ENCODE measurements around the gene ZCCHC7. TPM values are rescaled to one million over a fixed set of nuclear protein-coding genes. Genes with fewer than 3 reads are reported as not detected.

Gene ZCCHC7
- polyA plus RNA-seq, 2 of the 4 experiments (the other 2 are of a cell fraction), result 15.7 to 30.0 TPM

DNA sequence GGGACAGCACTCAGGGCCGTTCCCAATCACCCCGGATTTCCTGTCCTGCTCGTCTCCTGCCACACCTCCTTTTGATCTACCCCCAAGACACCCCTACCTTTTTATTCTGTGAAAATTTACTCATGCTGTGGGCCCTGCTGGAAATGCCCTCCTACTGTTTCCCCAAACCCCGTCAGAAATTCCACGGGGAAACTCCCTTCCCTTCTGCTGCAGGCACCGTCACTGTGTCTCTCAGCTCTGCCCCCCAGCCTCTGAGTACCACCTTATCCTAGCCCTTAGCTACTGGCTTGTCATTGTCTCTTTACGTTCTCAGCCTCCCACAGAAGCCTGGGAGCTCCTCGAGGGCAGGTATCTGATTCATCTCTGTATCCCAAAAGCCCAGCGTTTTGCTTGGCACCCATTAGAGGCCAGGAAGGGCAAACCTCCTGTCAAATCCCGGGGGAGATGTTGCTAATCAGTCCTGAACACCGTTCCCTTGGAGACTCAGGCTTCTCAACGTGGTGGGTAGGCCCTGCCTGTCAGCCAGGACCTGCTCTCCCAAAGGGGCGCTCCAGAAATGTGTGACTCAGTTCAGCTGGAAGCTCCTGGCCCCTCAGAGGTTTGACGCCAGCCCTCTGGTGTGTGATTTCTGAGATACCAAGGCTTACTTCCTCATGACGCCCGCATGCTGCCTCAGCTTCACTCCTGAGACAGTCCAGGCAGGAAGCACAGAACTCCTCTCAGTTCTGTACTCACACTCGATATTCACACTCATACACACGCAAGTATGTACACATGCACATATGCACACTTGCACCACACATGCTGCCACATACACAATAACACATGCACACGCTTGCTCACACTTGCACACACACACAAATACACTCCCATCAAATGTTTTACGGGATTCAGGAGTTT lies 251.4 kb downstream of the ZCCHC7 start (continued):
- TF ChIP-seq SREBF2 (IDR thresholded peaks at IDR 0.05), result no peak
- no peak for TF ChIP-seq CHD2 (IDR thresholded peaks at IDR 0.05; ENCODE audit: low read length, partially characterized antibody)
- no peak for TF ChIP-seq POLR2A (IDR thresholded peaks at IDR 0.05; ENCODE audit: low read length)
- TF ChIP-seq KDM5A (IDR thresholded peaks at IDR 0.05), result no peak

DNA sequence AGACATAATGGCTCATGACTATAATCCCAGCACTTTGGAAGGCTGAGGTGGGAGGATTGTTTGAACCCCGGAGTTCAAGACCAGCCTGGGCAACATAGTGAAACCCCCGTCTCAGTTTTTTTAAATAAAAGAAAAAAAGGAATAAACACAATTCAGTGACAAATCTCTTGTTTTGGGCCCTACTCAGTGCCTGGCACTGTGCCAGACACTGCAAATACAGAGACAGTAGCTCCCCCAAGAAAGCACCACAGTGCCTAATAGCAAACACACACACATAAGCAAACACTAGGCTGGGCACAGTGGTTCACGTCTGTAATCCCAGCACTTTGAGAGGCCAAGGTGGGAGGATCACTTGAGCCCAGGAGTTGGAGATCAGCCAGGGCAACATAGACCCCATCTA lies 252.5 kb downstream of the ZCCHC7 start:
- Histone ChIP-seq H3K27ac (no peak overlapping the region), H3K4me3 (no peak overlapping the region), H3K4me1 (no peaks in the 10 kb centered on the region), H3K4me2 (no peak overlapping the region), H3K9me3 (no peaks in the 10 kb centered on the region)
- ATAC-seq (no peak), FAIRE-seq (no peak), DNase-seq (ENCODE audit: low read depth in 1 of 2, low spot score in 1 of 2) (no peak)
- TF ChIP-seq JUN (IDR thresholded peaks at IDR 0.05) (no peak), HOXA7 (CRISPR knock-in tag; IDR thresholded peaks at IDR 0.05) (no peak), RAD21 (conservative IDR thresholded peaks at IDR 0.05 in 1 of 2, IDR thresholded peaks at IDR 0.05 in 1 of 2) (no peak), JUNB (IDR thresholded peaks at IDR 0.05) (no peak), ZFP36 (IDR thresholded peaks at IDR 0.05; ENCODE audit: borderline replicate concordance, partially characterized antibody) (no peak), POLR2A (IDR thresholded peaks at IDR 0.05; ENCODE audit: low read length) (no peak), RARB (CRISPR knock-in tag; IDR thresholded peaks at IDR 0.05) (no peak), CHD4 (IDR thresholded peaks at IDR 0.05; ENCODE audit: borderline replicate concordance) (no peak), NFE2L2 (conservative IDR thresholded peaks at IDR 0.05; ENCODE audit: low read length) (no peak), RCOR1 (IDR thresholded peaks at IDR 0.05; ENCODE audit: low read depth, low read length) (no peak), KDM1A (IDR thresholded peaks at IDR 0.05; ENCODE audit: low read depth) (no peak), RFX5 (IDR thresholded peaks at IDR 0.05) (no peak), POLR2AphosphoS2 (conservative IDR thresholded peaks at IDR 0.05; ENCODE audit: low read length) (no peak), SMC3 (IDR thresholded peaks at IDR 0.05) (no peak), ZSCAN20 (CRISPR knock-in tag; IDR thresholded peaks at IDR 0.05) (no peak), MYC (IDR thresholded peaks at IDR 0.05; ENCODE audit: borderline replicate concordance, low read length) (no peak), GATA3 (IDR thresholded peaks at IDR 0.05; ENCODE audit: borderline replicate concordance) (no peak), FOXS1 (CRISPR knock-in tag; IDR thresholded peaks at IDR 0.05) (no peak)
- TF ChIP-seq, protein P1, sequence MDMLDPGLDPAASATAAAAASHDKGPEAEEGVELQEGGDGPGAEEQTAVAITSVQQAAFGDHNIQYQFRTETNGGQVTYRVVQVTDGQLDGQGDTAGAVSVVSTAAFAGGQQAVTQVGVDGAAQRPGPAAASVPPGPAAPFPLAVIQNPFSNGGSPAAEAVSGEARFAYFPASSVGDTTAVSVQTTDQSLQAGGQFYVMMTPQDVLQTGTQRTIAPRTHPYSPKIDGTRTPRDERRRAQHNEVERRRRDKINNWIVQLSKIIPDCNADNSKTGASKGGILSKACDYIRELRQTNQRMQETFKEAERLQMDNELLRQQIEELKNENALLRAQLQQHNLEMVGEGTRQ (IDR thresholded peaks at IDR 0.05), result no peak
- TF ChIP-seq, protein P2, sequence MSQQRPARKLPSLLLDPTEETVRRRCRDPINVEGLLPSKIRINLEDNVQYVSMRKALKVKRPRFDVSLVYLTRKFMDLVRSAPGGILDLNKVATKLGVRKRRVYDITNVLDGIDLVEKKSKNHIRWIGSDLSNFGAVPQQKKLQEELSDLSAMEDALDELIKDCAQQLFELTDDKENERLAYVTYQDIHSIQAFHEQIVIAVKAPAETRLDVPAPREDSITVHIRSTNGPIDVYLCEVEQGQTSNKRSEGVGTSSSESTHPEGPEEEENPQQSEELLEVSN (IDR thresholded peaks at IDR 0.05; ENCODE audit: borderline replicate concordance, low read depth), result no peak
- 73% methylated on average over 3 of the region's 3 CpGs for WGBS (ENCODE audit: missing lambda C conversion rate)
- ChIA-PET CTCF (interaction anchor here (0.8 to 1.7 kb wide), 6 partner anchors 8 to 377 kb away, joined by 3 to 8 read pairs (median 3); no protein-coding TSS in a partner anchor), POLR2A (no interaction called here)

DNA sequence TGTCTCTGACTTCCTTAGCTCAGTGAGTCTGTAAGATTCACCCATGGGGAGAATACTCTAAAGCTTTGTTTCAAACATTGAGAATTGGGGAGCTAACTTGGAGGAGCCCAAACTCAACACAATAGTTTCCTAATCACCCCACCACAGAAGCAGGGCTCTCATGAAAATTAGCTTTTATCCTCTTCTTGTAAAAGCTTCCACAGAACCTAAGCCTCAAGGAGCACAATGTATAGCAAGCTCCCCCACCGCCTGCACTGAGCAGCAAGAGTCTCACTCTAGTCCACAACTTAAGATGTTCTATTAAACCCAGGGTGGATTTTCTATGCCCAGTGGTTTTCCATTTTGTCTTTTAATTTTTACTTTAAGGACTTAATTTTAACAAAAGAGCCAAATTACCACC lies 253.2 kb downstream of the ZCCHC7 start:
- ChIA-PET CTCF (interaction anchor here (0.7 to 1.7 kb wide), 6 partner anchors 14 to 1984 kb away, joined by 3 to 8 read pairs (median 4); no protein-coding TSS in a partner anchor), POLR2A (no interaction called here)
- H3K4me1 ChIP-seq, result no peaks in the 10 kb centered on the region
- ATAC-seq (no peak), FAIRE-seq (no peak), DNase-seq (ENCODE audit: low read depth in 1 of 2, low spot score in 1 of 2) (no peak)
- WGBS (ENCODE audit: missing lambda C conversion rate), result 93% methylated on average over 1 of the region's 1 CpG
- no peak overlapping the region for H3K4me3 ChIP-seq
- no peak for TF ChIP-seq ZFP36 (IDR thresholded peaks at IDR 0.05; ENCODE audit: borderline replicate concordance, partially characterized antibody)
- H3K27ac ChIP-seq, result no peak overlapping the region
- no peaks in the 10 kb centered on the region for H3K9me3 ChIP-seq
- H3K4me2 ChIP-seq, result no peak overlapping the region
